ENCODE measurements around the gene XG.

- TF ChIP-seq CTCF (conservative IDR thresholded peaks at IDR 0.05) (no peak), EZH2 (IDR thresholded peaks at IDR 0.05; ENCODE audit: low read depth) (no peak)
Measured at GRCh38 chrX:2840961-2841360, 89.1 kb downstream of the XG start.

All from PC-9 (cell line).